OCI-LY7 (cell line): ENCODE measurements around the gene FARP2. TPM values are rescaled to one million over a fixed set of nuclear protein-coding genes. Genes with fewer than 3 reads are reported as not detected.
"Not testable (repeated sequence)": the region's sequence is repeated elsewhere in the genome, so short reads cannot be mapped to it uniquely, and the experiment has no call there.

Source experiments
- BruUV-seq: library from RNA; stranded (reverse); fragments of 400-500 nt; replicated peaks from 2 replicates; lab custom pipeline; 2021; lab: Mats Ljungman, UMichigan
- CTCF ChIA-PET: fragments of 300-600 bp; sonication (Branson Sonifier 250); formaldehyde crosslinking; loops from one replicate; lab custom pipeline; 2022; ENCODE audit warnings: antibody characterized with exemption; ENCODE audit not compliant: unreplicated experiment; lab: Charles Lee
- POLR2A ChIA-PET: fragments of 300-600 bp; sonication (Branson Sonifier 250); formaldehyde crosslinking; loops from one replicate; lab custom pipeline; 2022; ENCODE audit warnings: antibody characterized with exemption; lab: Charles Lee
- DNase-seq: peaks from one replicate; pipeline ENCODE4 v3.0.0-alpha.2; 2015; ENCODE audit warnings: low spot score
- H2AFZ ChIP-seq: fragments of 200-600 bp; sonication (generic), shearing (Covaris generic); 2 replicates; pipeline ENCODE4 v1.6.1; 2014; ENCODE audit warnings: mild to moderate bottlenecking, antibody characterized with exemption, low read length, moderate library complexity
- H3K27ac ChIP-seq: fragments of 200-600 bp; sonication (generic); 2 replicates; pipeline ENCODE4 v1.5.1; 2014; ENCODE audit warnings: mixed run types, low read depth, mild to moderate bottlenecking, moderate library complexity, low read length, inconsistent platforms; ENCODE audit not compliant: poor library complexity, severe bottlenecking
- H3K36me3 ChIP-seq: fragments of 200-600 bp; sonication (generic); 2 replicates; pipeline ENCODE4 v1.6.1; 2014; ENCODE audit warnings: mild to moderate bottlenecking, antibody characterized with exemption, low read length, moderate library complexity, mixed read lengths; ENCODE audit not compliant: insufficient read depth
- H3K4me1 ChIP-seq: fragments of 200-600 bp; sonication (generic); 2 replicates; pipeline ENCODE4 v1.5.1; 2014; ENCODE audit warnings: mild to moderate bottlenecking, low read length; ENCODE audit not compliant: insufficient read depth, poor library complexity, severe bottlenecking
- H3K4me2 ChIP-seq: fragments of 200-600 bp; sonication (generic); 2 replicates; pipeline ENCODE4 v1.6.1; 2014; ENCODE audit warnings: mild to moderate bottlenecking, low read length
- H3K4me3 ChIP-seq: fragments of 200-600 bp; sonication (generic); 2 replicates; pipeline ENCODE4 v1.5.1; 2014; ENCODE audit warnings: mild to moderate bottlenecking, low read depth, low read length; ENCODE audit not compliant: poor library complexity, severe bottlenecking
- H3K79me2 ChIP-seq: fragments of 200-600 bp; sonication (generic); 2 replicates; pipeline ENCODE4 v1.6.1; 2016; ENCODE audit warnings: low read depth, mild to moderate bottlenecking, low read length, moderate library complexity, mixed read lengths; ENCODE audit not compliant: insufficient read depth
- H3K9me2 ChIP-seq: fragments of 200-600 bp; sonication (generic); 2 replicates; pipeline ENCODE4 v1.6.1; 2016; ENCODE audit warnings: mild to moderate bottlenecking, low read length, mixed read lengths; ENCODE audit not compliant: insufficient read depth
- H3K9me3 ChIP-seq: fragments of 200-600 bp; sonication (generic); 2 replicates; pipeline ENCODE4 v1.6.1; 2014; ENCODE audit warnings: mild to moderate bottlenecking, mixed run types, low read length, mixed read lengths
- H4K20me1 ChIP-seq: fragments of 200-600 bp; sonication (generic); 2 replicates; pipeline ENCODE4 v1.6.1; 2014; ENCODE audit warnings: mild to moderate bottlenecking, antibody characterized with exemption, low read length, moderate library complexity, mixed read lengths; ENCODE audit not compliant: insufficient read depth
- EZH2phosphoT487 ChIP-seq: fragments of 200-600 bp; sonication (generic); IDR thresholded peaks from 2 replicates; pipeline ENCODE4 v1.6.1; 2018; ENCODE audit warnings: low read depth, borderline replicate concordance, mild to moderate bottlenecking, mixed run types, antibody characterized with exemption, low read length, moderate library complexity, mixed read lengths
- intact Hi-C: fragments of 100-400 bp; cut with micrococcal nuclease; formaldehyde crosslinking; loops from one replicate; pipeline ENCODE4 v1.10.0; 2022; ENCODE audit not compliant: unreplicated experiment
- total RNA-seq, 2 experiments: library from RNA; depleted of rRNA in 1 of 2; stranded (reverse); fragments of >200 nt in 1 of 2; shearing (Covaris generic) in 1 of 2; gene quantifications; 2 replicates each; pipeline ENCODE4 v1.2.3, GENCODE V29; 2014 to 2022
- TF ChIP-seq, protein P1 (sequence below): fragments of 200-600 bp; sonication (generic); conservative IDR thresholded peaks from 2 replicates; pipeline ENCODE4 v1.5.1; 2014; ENCODE audit warnings: mild to moderate bottlenecking, antibody characterized with exemption, low read length, moderate library complexity, mixed read lengths

FARP2 gene
- total RNA-seq, 2 experiments from 2014 or later = 33.6 to 52.7 TPM

GRCh38 chr2:241445426-241445825, 89.3 kb downstream of the FARP2 start:
- ChIA-PET POLR2A (interaction anchor here (0.7 kb wide), 1 partner anchor 42 kb away, joined by 3 read pairs; no protein-coding TSS in a partner anchor), CTCF (no interaction called here)
- H3K9me2 ChIP-seq = no peaks in the 10 kb centered on the region
- intact Hi-C loops = no loop called here
- H3K9me3 ChIP-seq = no peaks in the 10 kb centered on the region
- BruUV-seq = no TSS peak
- H4K20me1 ChIP-seq = peaks cover 19% of the 10 kb centered on the region
- no peak overlapping the region for H3K4me2 ChIP-seq
- H3K36me3 ChIP-seq = peaks cover 33% of the 10 kb centered on the region
- H3K79me2 ChIP-seq = no peaks in the 10 kb centered on the region
- H2AFZ ChIP-seq = no peak overlapping the region
- no peak for DNase-seq
- no peak overlapping the region for H3K4me3 ChIP-seq
- no peak overlapping the region for H3K27ac ChIP-seq
- TF ChIP-seq, protein P1, sequence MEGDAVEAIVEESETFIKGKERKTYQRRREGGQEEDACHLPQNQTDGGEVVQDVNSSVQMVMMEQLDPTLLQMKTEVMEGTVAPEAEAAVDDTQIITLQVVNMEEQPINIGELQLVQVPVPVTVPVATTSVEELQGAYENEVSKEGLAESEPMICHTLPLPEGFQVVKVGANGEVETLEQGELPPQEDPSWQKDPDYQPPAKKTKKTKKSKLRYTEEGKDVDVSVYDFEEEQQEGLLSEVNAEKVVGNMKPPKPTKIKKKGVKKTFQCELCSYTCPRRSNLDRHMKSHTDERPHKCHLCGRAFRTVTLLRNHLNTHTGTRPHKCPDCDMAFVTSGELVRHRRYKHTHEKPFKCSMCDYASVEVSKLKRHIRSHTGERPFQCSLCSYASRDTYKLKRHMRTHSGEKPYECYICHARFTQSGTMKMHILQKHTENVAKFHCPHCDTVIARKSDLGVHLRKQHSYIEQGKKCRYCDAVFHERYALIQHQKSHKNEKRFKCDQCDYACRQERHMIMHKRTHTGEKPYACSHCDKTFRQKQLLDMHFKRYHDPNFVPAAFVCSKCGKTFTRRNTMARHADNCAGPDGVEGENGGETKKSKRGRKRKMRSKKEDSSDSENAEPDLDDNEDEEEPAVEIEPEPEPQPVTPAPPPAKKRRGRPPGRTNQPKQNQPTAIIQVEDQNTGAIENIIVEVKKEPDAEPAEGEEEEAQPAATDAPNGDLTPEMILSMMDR = no peak
- TF ChIP-seq EZH2phosphoT487 = no peak
- H3K4me1 ChIP-seq = peaks cover 21% of the 10 kb centered on the region

DNA sequence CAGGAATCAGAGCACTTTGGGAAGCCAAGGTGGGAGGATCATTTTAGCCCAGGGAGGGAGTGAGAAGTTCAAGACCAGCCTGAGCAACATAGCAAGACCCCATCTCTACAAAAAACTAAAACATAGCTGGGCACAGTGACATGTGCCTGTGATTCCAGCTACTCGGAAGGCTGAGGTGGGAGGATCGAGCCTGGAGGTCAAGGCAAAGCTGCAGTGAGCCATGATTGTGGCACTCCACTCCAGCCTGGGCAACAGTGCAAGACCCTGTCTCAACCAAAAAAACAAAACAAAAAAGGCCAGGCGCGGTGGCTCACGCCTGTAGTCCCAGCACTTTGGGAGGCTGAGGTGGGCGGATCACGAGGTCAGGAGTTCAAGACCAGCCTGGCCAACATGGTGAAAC, 94.0 kb downstream of the FARP2 start:
- H3K4me2 ChIP-seq, H3K36me3 ChIP-seq, H3K9me2 ChIP-seq, H3K27ac ChIP-seq, BruUV-seq, intact Hi-C loops, H3K79me2 ChIP-seq, POLR2A ChIA-PET, DNase-seq, H3K9me3 ChIP-seq, CTCF ChIA-PET, H4K20me1 ChIP-seq, H2AFZ ChIP-seq, H3K4me3 ChIP-seq, H3K4me1 ChIP-seq: not testable (repeated sequence)

- H3K4me2 ChIP-seq = no peak overlapping the region
- peaks cover 3% of the 10 kb centered on the region; the same call in 1 of the 2 replicates for H4K20me1 ChIP-seq
- no peaks in the 10 kb centered on the region for H3K9me3 ChIP-seq
- intact Hi-C loops = no loop called here
- DNase-seq = no peak
- H3K9me2 ChIP-seq = no peaks in the 10 kb centered on the region
- ChIA-PET POLR2A (interaction anchor here (0.7 to 1.4 kb wide), 3 partner anchors 68 to 353 kb away, joined by 3 read pairs; no protein-coding TSS in a partner anchor), CTCF (no interaction called here)
- H3K27ac ChIP-seq = no peak overlapping the region
- no peaks in the 10 kb centered on the region for H3K79me2 ChIP-seq
- no peak overlapping the region for H2AFZ ChIP-seq
- TF ChIP-seq, protein P1 = no peak
- no peak for TF ChIP-seq EZH2phosphoT487
- no peak overlapping the region for H3K4me3 ChIP-seq
- no peaks in the 10 kb centered on the region for H3K36me3 ChIP-seq
- H3K4me1 ChIP-seq = no peaks in the 10 kb centered on the region
- BruUV-seq = no TSS peak
Measured at GRCh38 chr2:241451840-241452506, 95.9 kb downstream of the FARP2 start.

GRCh38 chr2:241453919-241454318, 97.8 kb downstream of the FARP2 start:
- not testable (repeated sequence) for H3K9me3 ChIP-seq, H3K4me2 ChIP-seq
- POLR2A ChIA-PET = interaction anchor here (0.7 kb wide), 1 partner anchor 290 kb away, joined by 3 read pairs; no protein-coding TSS in a partner anchor

More at GRCh38 chr2:241453919-241454318, 97.8 kb downstream of the FARP2 start:
- DNase-seq, H3K4me3 ChIP-seq, CTCF ChIA-PET, H2AFZ ChIP-seq, H3K4me1 ChIP-seq, H4K20me1 ChIP-seq, BruUV-seq, H3K79me2 ChIP-seq, H3K27ac ChIP-seq, H3K36me3 ChIP-seq, intact Hi-C loops, H3K9me2 ChIP-seq: not testable (repeated sequence)
